Pulmonary artery endothelial cell (primary cell): ENCODE results near the gene SLC11A1. TPM values are rescaled to one million over a fixed set of nuclear protein-coding genes. Genes with fewer than 3 reads are reported as not detected.

Experiments
- DNase-seq: peaks from one replicate; pipeline ENCODE4 v3.0.0-alpha.2; 2011; ENCODE audit warnings: low read depth, low spot score
- total RNA-seq: library from RNA; depleted of rRNA; stranded (reverse); fragments of >200 nt; gene quantifications from 2 replicates; pipeline ENCODE4 v1.2.3, GENCODE V29; 2014

Gene SLC11A1
- total RNA-seq, 1 donor from 2014 or later: not detected

GRCh38 chr2:218432676-218433365 is 50.7 kb downstream of the SLC11A1 start:
- DNase-seq: no peak

GRCh38 chr2:218434456-218434855 is 52.4 kb downstream of the SLC11A1 start:
- DNase-seq: no peak

- DNase-seq: no peak
These were observed 53.2 kb downstream of the SLC11A1 start for GRCh38 chr2:218435003-218435982.

GRCh38 chr2:218436992-218437391 is 54.9 kb downstream of the SLC11A1 start:
- no peak for DNase-seq

GRCh38 chr2:218437969-218438368 is 55.9 kb downstream of the SLC11A1 start:
- no peak for DNase-seq

- no peak for DNase-seq
These were observed 56.5 kb downstream of the SLC11A1 start for GRCh38 chr2:218438596-218438995.

GRCh38 chr2:218444692-218445357 is 62.8 kb downstream of the SLC11A1 start:
- no peak for DNase-seq

GRCh38 chr2:218445602-218446001 is 63.5 kb downstream of the SLC11A1 start:
- no peak for DNase-seq

Other genes starting within 250 kb of the SLC11A1 start
- gene CXCR1, start 215.3 kb upstream of the SLC11A1 start, total RNA-seq: not detected in 2 replicates
- 402 and 446 TPM in 2 replicates for gene ARPC2, start 165.1 kb upstream of the SLC11A1 start, total RNA-seq
- 0.07 TPM in 2 replicates for gene GPBAR1, start 121.3 kb upstream of the SLC11A1 start, total RNA-seq
- 162 and 199 TPM in 2 replicates for gene AAMP, start 112.1 kb upstream of the SLC11A1 start, total RNA-seq
- gene PNKD, start 111.8 kb upstream of the SLC11A1 start, total RNA-seq: 18.0 and 20.1 TPM in 2 replicates
- 128 and 169 TPM in 2 replicates for gene TMBIM1, start 89.8 kb upstream of the SLC11A1 start, total RNA-seq
- not detected in 2 replicates for gene CATIP, start 25.4 kb upstream of the SLC11A1 start, total RNA-seq
- gene CTDSP1, start 17.6 kb downstream of the SLC11A1 start, total RNA-seq: 51.0 and 73.3 TPM in 2 replicates
- not detected in 2 replicates for gene VIL1, start 36.9 kb downstream of the SLC11A1 start, total RNA-seq
- gene USP37, start 186.1 kb downstream of the SLC11A1 start, total RNA-seq: 7.9 and 11.8 TPM in 2 replicates
- 49.5 and 64.3 TPM in 2 replicates for gene CNOT9, start 186.6 kb downstream of the SLC11A1 start, total RNA-seq
- 1.6 and 3.0 TPM in 2 replicates for gene PLCD4, start 225.6 kb downstream of the SLC11A1 start, total RNA-seq